Heart left ventricle (tissue), 13 donors: Measurements from ENCODE around the gene PTPRU.

ENCODE experiments used
- CTCF ChIP-seq, 12 donors: fragments of 200-600 bp; sonication (generic) in 4 of 12; IDR thresholded peaks; one replicate each; pipeline versions ENCODE4 v1.5.0 to v1.8.0; 2018 to 2022; ENCODE audit warnings: antibody characterized with exemption in 12 of 12, mild to moderate bottlenecking in 5 of 12
- POLR2A ChIP-seq, 2 donors: fragments of 450-650 bp; IDR thresholded peaks; one replicate each; pipeline ENCODE4 v1.6.1; 2017; ENCODE audit warnings: antibody characterized with exemption in 2 of 2, mild to moderate bottlenecking in 2 of 2, moderate library complexity in 2 of 2
- donor health status: ischemic (EF 13 %, LVEDD 7.1; RV severe dilation, severe dysfunction).
- donor health status: DM: no; HTN: yes; CAD: no.
- donor health status: DM: no; HTN: no; CAD: no.
- donor health status: ischemic (EF 25% LVEDD 6.9; RV normal size, moderate dysfunction).
- donor health status: ischemic (EF 25% LVEDD 5.7; RV mildly dilated, moderate dysfunction).
- donor health status: ischemic (EF 35%, LVEDD 5.7; RV mildly dilated, moderate dysfunction).
- donor health status: nonischemic (EF 11% LVEDD 7.7; RV severe dilation, severe dysfunction).
- donor health status: DM: yes; HTN: yes; CAD: no.
- donor health status: PGD.
- donor health status: ischemic (EF 29% LVEDD 5.4; RV normal size, mild dysfunction).
- donor health status: nonischemic (EF 23%, LVEDD 6.1; RV moderate dilation, normal function).

GRCh38 chr1:29315262-29315661 lies 78.9 kb downstream of the PTPRU start:
- TF ChIP-seq CTCF (IDR thresholded peaks at IDR 0.05) (no peak), POLR2A (IDR thresholded peaks at IDR 0.05) (no peak)
